Loucy (cell line): ENCODE data around the gene LSM6.

Experiments
- H2AFZ ChIP-seq: fragments of 200-600 bp; sonication (generic); 2 replicates; pipeline ENCODE4 v1.6.0; 2016; ENCODE audit warnings: antibody characterized with exemption, mild to moderate bottlenecking, low read length, moderate library complexity
- H3F3A ChIP-seq: fragments of 200-600 bp; 2 replicates; pipeline ENCODE4 v1.6.0; 2016; ENCODE audit warnings: antibody characterized with exemption, low read depth, mild to moderate bottlenecking
- H3K27me3 ChIP-seq: fragments of 200-600 bp; sonication (generic); 2 replicates; pipeline ENCODE4 v1.6.1; 2014; ENCODE audit warnings: low read length, mild to moderate bottlenecking; ENCODE audit not compliant: insufficient read depth, poor library complexity, severe bottlenecking
- H3K36me3 ChIP-seq: fragments of 200-600 bp; sonication (generic); 2 replicates; pipeline ENCODE4 v1.6.1; 2016; ENCODE audit warnings: low read length; ENCODE audit not compliant: insufficient read depth
- H3K4me1 ChIP-seq: fragments of 200-600 bp; sonication (generic); 2 replicates; pipeline ENCODE4 v1.5.1; 2014; ENCODE audit warnings: low read length, mild to moderate bottlenecking; ENCODE audit not compliant: insufficient read depth, poor library complexity, severe bottlenecking
- H3K4me2 ChIP-seq: fragments of 200-600 bp; sonication (generic); 2 replicates; pipeline ENCODE4 v1.6.0; 2014; ENCODE audit warnings: antibody characterized with exemption, low read length, low read depth, mild to moderate bottlenecking; ENCODE audit not compliant: poor library complexity, severe bottlenecking
- H3K4me3 ChIP-seq: fragments of 200-600 bp; sonication (generic); 2 replicates; pipeline ENCODE4 v1.5.1; 2014; ENCODE audit warnings: low read length, mild to moderate bottlenecking, mixed read lengths; ENCODE audit not compliant: poor library complexity, severe bottlenecking
- H3K79me2 ChIP-seq: fragments of 200-600 bp; sonication (generic); 2 replicates; pipeline ENCODE4 v1.6.1; 2014; ENCODE audit warnings: low read length; ENCODE audit not compliant: insufficient read depth
- H3K9ac ChIP-seq: fragments of 200-600 bp; sonication (generic); 2 replicates; pipeline ENCODE4 v1.6.0; 2014; ENCODE audit warnings: mild to moderate bottlenecking, low read depth, low read length, moderate library complexity; ENCODE audit not compliant: poor library complexity, severe bottlenecking
- H3K9me2 ChIP-seq: fragments of 200-600 bp; sonication (generic); replicated peaks from 2 replicates; pipeline ENCODE4 v1.6.1; 2016; ENCODE audit warnings: low read depth, low read length, mixed read lengths
- H3K9me3 ChIP-seq: fragments of 200-600 bp; sonication (generic); 2 replicates; pipeline ENCODE4 v1.6.1; 2014; ENCODE audit warnings: mild to moderate bottlenecking, antibody characterized with exemption, low read length, low read depth; ENCODE audit not compliant: insufficient read depth
- H4K20me1 ChIP-seq: fragments of 200-600 bp; sonication (generic); 2 replicates; pipeline ENCODE4 v1.6.0; 2014; ENCODE audit warnings: antibody characterized with exemption, low read length, mild to moderate bottlenecking; ENCODE audit not compliant: insufficient read depth, poor library complexity, severe bottlenecking
- EZH2phosphoT487 ChIP-seq: fragments of 200-600 bp; IDR thresholded peaks from 2 replicates; pipeline ENCODE4 v1.6.1; 2018; ENCODE audit warnings: antibody characterized with exemption, mild to moderate bottlenecking, moderate library complexity, borderline replicate concordance
- TF ChIP-seq, protein P1 (sequence below): fragments of 200-600 bp; sonication (generic); conservative IDR thresholded peaks from 2 replicates; pipeline ENCODE4 v1.5.1; 2014; ENCODE audit warnings: mild to moderate bottlenecking, antibody characterized with exemption, low read length

LSM6 gene

DNA sequence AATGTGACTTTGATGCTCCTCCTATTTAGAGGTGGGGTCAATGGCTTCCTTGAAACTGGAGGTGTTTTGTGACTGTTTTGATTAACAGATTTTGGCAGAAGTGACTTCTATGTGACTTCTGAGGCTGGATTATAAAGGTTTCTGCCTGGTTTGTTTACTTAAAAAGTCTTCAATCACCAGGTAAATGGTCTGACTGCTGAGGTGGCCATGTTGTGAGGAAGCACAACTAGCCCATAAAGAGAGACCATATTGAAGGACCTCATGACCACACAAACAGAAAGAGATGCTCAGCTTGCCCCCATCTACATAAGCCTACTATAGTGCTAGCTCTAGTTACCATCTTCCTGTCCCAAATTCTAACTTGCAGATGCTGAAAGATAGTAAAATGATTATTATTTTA lies 14.3 kb upstream of the LSM6 start:
- TF ChIP-seq EZH2phosphoT487, result no peak
- TF ChIP-seq, protein P1, sequence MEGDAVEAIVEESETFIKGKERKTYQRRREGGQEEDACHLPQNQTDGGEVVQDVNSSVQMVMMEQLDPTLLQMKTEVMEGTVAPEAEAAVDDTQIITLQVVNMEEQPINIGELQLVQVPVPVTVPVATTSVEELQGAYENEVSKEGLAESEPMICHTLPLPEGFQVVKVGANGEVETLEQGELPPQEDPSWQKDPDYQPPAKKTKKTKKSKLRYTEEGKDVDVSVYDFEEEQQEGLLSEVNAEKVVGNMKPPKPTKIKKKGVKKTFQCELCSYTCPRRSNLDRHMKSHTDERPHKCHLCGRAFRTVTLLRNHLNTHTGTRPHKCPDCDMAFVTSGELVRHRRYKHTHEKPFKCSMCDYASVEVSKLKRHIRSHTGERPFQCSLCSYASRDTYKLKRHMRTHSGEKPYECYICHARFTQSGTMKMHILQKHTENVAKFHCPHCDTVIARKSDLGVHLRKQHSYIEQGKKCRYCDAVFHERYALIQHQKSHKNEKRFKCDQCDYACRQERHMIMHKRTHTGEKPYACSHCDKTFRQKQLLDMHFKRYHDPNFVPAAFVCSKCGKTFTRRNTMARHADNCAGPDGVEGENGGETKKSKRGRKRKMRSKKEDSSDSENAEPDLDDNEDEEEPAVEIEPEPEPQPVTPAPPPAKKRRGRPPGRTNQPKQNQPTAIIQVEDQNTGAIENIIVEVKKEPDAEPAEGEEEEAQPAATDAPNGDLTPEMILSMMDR, result no peak
- no peaks in the 10 kb centered on the region for H3K36me3 ChIP-seq
- no peak overlapping the region for H3K4me3 ChIP-seq
- no peaks in the 10 kb centered on the region for H3F3A ChIP-seq
- H3K9ac ChIP-seq, result no peak overlapping the region
- no peak overlapping the region for H3K4me2 ChIP-seq
- no peaks in the 10 kb centered on the region for H3K9me3 ChIP-seq
- no peak overlapping the region for H2AFZ ChIP-seq
- H3K4me1 ChIP-seq, result no peaks in the 10 kb centered on the region
- H4K20me1 ChIP-seq, result no peaks in the 10 kb centered on the region
- H3K27me3 ChIP-seq, result no peaks in the 10 kb centered on the region
- H3K79me2 ChIP-seq, result no peaks in the 10 kb centered on the region
- no peaks in the 10 kb centered on the region for H3K9me2 ChIP-seq

DNA sequence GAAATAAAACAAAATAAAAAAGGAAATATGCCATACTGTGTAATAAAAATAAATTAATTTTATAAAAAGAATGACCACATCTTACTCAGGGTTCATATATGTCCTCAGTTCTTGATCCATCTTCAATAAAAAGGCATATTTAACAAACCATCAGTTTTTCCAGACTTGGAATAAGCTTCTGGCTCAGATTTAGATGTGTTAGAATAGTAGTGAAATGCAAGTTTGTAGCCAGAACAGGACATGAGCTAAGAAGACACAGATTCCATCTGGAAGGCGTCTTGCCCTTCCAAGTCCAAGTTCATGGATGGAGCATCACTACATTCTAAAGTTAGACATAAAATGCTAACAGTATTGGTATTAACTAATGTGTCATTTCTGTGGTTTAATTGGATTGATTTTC lies 10.3 kb upstream of the LSM6 start:
- H3K9ac ChIP-seq, result no peak overlapping the region

DNA sequence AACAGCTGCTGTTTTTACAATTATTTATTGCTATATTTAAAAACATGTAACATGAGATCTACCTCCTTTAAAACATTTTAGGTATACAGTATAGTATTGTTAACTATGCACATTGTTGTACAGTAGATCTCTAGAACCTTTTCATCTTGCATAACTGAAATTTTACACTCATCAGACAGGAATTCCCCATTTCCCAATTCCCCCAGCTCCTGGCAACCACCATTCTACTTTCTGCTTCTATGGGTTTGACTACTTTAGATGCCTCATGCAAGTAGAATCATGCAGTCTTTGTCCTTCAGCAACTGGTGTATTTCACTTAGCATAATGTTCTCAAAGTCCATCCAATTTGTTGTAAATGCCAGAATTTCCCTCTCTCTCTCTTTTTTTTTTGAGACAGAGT lies 9.7 kb upstream of the LSM6 start:
- Histone ChIP-seq H2AFZ (no peak overlapping the region), H3F3A (no peaks in the 10 kb centered on the region), H3K4me3 (no peak overlapping the region), H3K9me3 (no peaks in the 10 kb centered on the region), H3K4me1 (no peaks in the 10 kb centered on the region), H3K79me2 (no peaks in the 10 kb centered on the region), H4K20me1 (no peaks in the 10 kb centered on the region), H3K36me3 (no peaks in the 10 kb centered on the region), H3K4me2 (no peak overlapping the region), H3K9me2 (no peaks in the 10 kb centered on the region), H3K9ac (no peak overlapping the region), H3K27me3 (no peaks in the 10 kb centered on the region)
- TF ChIP-seq, protein P1, result no peak
- no peak for TF ChIP-seq EZH2phosphoT487

More for the DNA sequence above, 10.3 kb upstream of the LSM6 start:
- no peak for TF ChIP-seq EZH2phosphoT487
- TF ChIP-seq, protein P1, result no peak
- Histone ChIP-seq H3K27me3 (no peaks in the 10 kb centered on the region), H3K36me3 (no peaks in the 10 kb centered on the region), H4K20me1 (no peaks in the 10 kb centered on the region), H2AFZ (no peak overlapping the region), H3K79me2 (no peaks in the 10 kb centered on the region), H3K9me2 (no peaks in the 10 kb centered on the region), H3K9me3 (no peaks in the 10 kb centered on the region), H3K4me1 (no peaks in the 10 kb centered on the region), H3K4me2 (no peak overlapping the region), H3K4me3 (no peak overlapping the region), H3F3A (no peaks in the 10 kb centered on the region)
